ENCODE data around the gene DGKH. TPM values are rescaled to one million over a fixed set of nuclear protein-coding genes. Genes with fewer than 3 reads are reported as not detected.
"Not testable (repeated sequence)": the region's sequence is repeated elsewhere in the genome, so short reads cannot be mapped to it uniquely, and the experiment has no call there.

The DGKH gene
- polyA plus RNA-seq, 3 donors: 4.7 to 6.2 (median 5.7) TPM

DNA sequence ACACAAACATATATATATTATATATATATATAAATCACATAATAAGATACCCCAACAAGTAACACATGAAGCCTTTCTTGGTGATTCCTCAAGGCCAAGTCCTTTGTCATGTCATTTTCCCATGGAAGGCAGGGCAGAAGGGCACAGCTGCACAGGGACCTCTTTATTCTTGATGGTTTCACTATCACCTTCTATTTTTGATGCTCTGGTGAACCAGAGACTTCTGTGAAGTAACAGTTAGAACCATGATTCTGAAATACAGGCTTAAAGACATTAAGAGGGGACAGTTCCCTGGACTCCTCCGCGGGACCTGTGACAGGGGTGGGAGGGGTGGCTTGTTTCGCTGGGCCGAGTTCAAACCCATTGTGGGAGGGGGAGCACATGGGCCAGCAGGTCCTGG is 104.0 kb downstream of the DGKH start:
- DNase-seq (ENCODE audit: low read depth in 3 of 3, low spot score in 2 of 3): no peak

DNA sequence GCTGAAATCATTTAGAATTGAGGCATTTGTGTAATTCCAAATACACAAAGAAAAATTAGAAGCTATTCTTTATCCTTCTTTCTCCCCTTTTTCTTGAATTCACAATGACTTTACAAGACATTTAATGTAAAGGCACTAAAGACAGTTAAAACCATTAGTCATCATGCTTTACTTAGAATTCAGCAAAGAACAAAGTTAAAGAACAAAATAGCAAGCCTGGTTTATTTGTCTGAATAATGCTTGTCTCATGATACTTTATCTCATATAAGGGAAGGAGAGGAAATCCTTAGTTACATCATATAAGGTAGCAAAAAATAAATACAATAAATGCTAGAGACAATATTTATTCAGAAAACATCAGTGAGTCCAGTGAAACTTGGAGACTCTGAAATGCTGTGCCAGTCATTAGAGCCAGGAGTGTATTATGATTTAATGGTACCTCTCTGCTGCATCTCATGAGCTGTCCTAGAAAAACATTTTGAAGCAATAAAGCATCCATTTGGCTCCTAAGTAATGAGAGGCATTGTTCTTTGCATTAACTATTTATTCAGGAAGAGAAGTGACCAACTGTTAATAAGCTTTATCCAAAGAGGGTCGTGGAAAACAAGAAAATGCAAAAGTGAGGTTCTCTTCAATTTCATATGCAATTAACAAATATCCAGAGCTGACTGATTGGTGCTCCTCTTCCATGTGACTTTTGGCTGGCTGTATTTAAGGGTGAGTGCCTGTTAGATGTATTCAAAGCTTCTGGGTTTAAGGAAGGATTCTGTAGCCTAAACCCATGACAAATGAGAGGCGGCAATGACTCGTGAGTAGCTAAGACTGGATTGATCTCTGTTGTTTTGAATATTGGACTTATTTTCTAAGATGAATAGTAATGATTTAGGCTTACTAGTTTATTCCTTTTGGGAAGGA is 105.0 kb downstream of the DGKH start:
- no peak for DNase-seq (ENCODE audit: low read depth in 3 of 3, low spot score in 2 of 3)

DNA sequence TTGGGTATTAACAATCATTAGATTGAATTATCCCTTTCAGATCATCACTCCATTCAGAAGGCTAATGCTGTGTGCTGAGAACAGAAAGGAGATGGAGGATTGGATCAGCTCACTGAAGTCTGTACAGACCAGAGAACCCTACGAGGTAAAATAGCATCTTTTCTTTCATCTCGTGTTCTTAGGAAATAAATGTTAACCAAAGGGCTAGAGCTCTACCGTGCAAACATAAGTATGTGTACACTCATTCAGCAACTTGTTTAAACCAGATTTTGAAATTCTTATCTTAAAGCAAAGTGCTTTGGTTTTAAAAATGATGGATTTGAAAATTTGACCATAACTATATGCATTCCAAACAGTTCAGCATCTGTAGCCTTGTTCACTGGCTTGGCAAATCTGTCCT is 106.8 kb downstream of the DGKH start:
- no peak for DNase-seq (ENCODE audit: low read depth in 3 of 3, low spot score in 2 of 3)

DNA sequence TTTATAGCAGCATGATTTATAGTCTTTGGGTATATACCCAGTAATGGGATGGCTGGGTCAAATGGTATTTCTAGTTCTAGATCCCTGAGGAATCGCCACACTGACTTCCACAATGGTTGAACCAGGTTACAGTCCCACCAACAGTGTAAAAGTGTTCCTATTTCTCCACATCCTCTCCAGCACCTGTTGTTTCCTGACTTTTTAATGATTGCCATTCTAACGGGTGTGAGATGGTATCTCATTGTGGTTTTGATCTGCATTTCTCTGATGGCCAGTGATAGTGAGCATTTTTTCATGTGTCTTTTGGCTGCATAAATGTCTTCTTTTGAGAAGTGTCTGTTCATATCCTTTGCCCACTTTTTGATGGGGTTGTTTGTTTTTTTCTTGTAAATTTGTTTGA is 114.9 kb downstream of the DGKH start:
- not testable (repeated sequence) for DNase-seq (ENCODE audit: low read depth in 3 of 3, low spot score in 2 of 3)

DNA sequence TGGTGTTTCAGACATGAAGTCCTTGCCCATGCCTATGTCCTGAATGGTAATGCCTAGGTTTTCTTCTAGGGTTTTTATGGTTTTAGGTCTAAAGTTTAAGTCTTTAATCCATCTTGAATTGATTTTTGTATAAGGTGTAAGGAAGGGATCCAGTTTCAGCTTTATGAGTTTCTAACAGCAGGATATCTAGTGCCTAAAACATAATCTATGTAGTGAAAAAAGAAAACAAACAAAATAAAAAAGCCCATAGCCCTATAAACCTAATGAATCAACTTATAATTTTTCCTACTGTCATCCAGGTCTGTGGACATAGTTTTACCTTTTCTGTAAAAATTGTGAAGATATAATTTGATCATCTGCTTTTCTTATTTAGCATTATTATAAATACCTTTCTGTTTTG is 115.5 kb downstream of the DGKH start:
- DNase-seq (ENCODE audit: low read depth in 3 of 3, low spot score in 2 of 3): not testable (repeated sequence)

DNA sequence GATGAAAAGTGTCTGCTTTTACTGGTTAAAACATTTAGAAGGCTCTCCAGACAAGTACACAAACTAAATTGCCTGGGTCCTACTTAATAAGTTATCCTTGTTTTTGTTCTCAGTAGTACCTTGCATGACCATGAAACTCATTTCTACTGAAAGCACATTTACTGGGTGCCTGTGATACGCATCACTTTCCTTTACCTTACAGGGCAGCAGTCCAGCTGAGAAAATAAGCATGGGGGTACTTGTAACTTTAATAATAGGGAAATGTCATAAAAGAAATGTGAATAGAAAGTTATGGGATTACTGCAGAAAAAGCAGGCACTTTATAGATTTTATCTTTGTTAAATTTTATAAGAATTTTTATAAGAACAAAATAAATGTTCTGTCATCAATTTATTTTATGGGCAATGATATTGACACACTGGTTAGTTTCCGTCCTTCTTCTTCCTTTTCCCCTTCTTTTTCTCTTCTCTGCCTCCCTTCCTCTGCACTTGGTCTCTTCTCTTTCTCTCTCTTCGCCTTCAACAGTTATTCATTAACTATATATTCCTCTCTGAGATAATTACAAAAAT is 116.2 kb downstream of the DGKH start:
- no peak for DNase-seq (ENCODE audit: low read depth in 3 of 3, low spot score in 2 of 3)

DNA sequence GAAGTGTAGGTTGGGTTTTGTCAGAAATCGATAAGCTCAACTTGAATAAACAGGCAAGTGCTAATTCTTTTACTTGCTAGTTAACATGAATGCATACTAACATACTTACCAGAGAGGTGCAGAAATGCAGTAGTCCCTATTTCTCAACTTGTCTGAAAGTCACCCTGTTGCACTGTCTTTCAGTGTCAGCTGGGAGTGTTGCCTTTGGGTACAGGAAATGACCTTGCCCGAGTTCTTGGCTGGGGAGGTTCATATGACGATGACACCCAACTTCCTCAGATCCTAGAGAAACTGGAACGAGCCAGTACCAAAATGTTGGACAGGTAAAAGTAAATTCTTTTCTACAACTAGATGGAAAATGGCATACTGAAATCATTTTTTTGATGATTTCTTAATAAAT is 120.0 kb downstream of the DGKH start:
- DNase-seq (ENCODE audit: low read depth in 3 of 3, low spot score in 2 of 3): no peak

DNA sequence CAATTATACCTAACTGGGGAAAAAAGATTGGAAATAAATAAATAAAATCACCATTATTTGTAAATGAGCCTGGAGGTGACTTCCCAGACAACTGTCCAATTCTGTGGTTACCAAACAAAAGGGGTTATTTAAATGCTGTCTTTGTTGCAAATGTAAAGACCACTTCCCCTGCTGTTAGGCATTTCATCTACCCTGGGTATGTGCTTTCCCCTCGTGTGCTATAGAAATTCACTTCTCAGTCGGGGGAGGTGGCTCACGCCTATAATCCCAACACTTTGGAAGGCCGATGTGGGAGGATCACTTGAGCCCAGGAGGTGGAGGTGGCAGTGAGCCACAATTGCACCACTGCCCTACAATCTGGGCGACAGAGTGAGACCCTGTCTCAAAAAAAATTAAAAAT is 121.6 kb downstream of the DGKH start:
- DNase-seq (ENCODE audit: low read depth in 3 of 3, low spot score in 2 of 3): no peak

DNA sequence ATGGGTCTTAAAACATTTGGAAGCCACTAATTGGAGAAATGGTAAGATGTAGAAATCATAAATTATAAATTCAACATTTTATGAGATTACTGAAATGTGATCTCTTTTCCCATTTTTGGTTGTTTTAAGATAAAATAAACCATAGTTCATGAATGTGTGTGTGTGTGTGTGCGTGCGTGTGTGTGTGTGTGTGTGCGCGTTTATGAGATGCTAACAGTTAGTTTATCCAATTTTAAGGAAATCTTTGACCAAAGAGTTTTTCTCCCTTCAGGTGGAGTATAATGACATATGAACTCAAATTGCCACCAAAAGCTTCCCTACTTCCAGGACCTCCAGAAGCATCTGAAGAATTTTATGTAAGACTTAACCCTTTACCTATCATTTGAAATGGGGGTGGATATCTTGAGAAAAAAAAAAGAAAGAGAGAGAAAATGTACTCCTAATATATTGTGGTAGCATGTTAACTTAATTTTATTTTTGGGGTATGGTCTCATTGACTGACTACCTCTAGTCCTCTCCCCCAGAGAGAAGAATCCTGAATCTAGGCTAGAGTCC is 125.4 kb downstream of the DGKH start:
- no peak for DNase-seq (ENCODE audit: low read depth in 3 of 3, low spot score in 2 of 3)

DNA sequence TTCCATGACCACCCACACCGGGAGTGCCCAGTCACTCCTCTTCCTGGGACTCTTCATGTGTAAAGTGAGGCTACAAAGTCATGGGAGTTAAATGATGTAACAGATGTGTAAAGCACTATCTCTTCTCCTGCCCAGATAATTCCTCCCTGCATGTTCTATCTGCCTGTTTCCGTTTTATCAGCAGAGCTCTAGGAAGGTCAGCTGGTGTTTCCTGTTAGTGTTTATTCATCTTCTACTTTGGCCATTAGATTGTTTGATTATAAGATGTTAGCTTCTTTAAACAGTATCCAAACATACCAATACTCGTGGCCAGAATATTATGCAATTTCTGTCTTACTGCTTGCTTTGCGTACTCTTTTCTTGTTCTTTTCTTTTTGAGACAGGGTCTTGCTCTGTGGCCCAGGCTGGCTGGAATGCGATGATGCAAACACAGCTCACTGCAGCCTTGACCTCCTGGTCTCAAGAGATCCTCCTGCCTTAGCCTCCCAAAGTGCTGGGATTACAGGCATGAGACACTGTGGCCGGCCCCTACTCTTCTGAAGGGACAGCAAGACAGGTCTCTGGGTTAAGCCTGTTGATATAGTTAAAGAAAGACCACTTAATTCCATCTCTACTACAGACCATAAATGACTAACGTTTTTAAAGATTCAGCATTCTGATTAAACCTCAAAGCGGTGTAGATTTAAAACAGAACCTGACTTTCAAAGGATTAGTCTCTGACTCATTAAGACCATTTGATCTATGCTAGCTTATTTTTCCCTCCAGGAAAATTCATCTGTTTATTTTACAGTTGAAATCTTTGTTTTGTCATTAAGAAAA is 126.1 kb downstream of the DGKH start:
- DNase-seq (ENCODE audit: low read depth in 3 of 3, low spot score in 2 of 3): no peak

DNA sequence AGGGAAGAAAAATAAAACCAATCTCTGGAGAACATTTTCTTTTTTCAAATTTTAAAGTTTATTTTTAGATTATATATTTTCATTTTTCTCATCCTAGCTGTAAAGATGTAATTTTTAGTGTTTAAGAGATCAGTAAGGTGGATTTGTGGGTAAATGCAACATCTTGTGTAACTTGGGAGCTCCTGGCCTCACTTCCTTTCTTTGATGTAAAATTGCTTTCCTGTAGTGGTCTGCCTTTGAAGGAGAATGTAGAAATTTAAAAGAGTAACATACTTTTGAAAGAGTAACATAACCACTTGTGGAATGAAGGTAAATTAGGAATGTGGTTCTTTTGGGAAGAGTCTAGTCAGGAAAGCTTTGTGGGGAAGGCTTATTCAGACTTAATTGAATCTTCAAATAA is 127.8 kb downstream of the DGKH start:
- no peak for DNase-seq (ENCODE audit: low read depth in 3 of 3, low spot score in 2 of 3)

DNA sequence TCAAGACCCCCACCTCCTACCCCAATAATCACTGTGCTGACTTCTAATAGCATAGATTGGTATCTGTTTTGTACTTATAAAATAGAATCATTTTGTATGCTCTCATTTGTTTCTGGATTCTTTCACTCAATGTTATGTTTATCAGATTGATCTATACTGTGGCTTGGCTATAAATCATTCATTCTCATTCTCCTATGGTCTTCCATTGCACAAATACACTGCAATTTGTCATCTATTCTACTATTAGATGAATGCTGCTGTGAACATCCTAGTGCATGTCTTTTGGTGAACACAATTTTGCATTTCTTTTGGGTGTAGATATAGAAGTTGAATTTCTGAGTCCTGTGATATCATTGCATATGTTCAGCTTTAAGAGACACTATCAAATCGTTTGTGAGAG is 128.7 kb downstream of the DGKH start:
- no peak for DNase-seq (ENCODE audit: low read depth in 3 of 3, low spot score in 2 of 3)

DNA sequence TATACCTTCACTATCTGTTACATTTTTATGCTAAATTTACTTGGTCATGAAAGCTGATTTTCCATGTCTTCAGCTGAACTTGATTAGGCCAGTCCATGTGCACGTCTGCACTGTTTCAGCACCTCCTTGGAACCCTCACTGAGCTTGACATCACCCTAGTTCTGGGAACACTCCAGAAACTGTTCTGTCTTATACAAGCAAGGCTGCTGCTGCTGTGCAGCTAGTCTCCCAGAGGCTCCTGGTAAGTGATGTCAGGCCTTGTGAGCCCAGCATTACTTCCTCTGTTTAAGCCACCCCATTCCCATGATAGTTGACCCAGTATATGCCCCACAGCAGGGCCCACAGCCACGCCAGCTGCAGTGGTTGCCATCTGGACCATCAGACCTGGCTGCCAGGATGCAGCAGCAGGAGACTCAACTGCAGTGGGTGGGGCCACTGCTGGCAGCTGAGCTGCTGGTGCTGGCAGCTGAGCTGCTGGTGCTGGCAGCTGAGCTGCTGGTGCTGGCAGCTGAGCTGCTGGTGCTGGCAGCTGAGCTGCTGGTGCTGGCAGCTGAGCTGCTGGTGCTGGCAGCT is 133.0 kb downstream of the DGKH start:
- DNase-seq (ENCODE audit: low read depth in 3 of 3, low spot score in 2 of 3): no peak

DNA sequence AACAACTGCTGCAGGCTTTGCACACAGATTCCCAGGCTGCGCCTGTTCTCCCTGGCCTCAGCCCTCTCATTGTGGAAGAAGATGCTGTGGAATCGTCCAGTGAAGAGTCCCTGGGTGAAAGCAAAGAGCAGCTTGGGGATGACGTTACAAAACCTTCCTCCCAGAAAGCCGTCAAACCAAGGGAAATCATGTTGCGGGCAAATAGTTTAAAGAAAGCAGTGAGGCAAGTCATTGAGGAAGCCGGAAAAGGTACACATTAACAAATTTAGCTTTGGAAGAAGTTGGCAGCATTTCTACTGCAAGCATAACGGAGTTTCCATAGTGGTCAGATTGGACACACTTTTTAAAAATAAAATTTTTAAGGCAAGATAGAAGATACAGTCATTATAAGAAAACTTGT is 140.6 kb downstream of the DGKH start:
- DNase-seq (ENCODE audit: low read depth in 3 of 3, low spot score in 2 of 3): no peak

DNA sequence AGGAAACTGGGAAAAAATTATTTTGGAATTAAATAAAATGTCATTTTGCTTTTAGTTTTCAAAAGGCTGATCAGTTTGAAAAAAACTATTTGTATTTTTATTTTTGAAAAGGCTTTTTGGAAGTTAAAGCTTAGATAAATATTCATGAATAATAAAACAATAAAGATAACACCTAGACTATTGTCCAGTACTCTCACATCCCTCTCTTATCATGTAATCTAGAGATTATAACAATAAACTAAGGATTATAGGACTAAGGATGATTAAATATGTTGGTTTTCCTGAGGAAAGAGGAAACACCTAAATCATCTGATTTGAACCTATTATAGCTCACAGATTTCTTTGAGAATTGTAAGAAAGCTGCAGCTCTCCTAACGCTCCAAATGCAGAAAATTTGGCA is 142.1 kb downstream of the DGKH start:
- DNase-seq (ENCODE audit: low read depth in 3 of 3, low spot score in 2 of 3): no peak

DNA sequence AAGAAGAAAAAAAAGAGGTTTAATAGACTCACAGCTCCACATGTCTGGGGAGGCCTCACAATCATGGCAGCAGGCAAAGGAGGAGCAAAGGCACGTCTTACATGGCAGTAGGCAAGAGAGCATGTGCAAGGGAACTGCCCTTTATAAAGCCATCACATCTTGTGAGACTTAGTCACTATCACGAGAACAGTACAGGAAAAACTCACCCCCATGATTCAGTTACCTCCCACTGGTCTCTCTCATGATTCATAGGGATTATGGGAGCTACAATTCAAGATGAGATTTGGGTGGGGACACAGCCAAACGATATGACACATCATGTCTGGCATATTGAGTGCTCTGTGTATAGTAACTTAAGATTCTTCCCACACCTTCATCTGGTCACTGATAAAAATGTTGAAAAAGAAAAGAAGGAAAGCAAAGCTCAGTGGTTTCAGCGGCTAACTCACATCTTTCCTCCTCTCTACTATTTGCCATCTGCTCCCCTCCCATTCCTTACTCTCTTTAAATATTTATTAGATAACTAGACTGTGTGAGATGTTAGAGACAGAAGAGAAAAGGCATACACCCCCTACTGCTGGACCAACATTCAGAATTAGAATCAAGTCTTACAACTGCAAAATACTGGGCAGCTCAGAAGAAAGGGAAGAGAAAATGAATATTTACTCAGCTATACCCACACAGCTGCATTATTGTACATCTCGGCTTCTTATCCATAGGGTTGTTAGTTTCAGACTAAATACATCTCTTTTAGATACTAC is 163.4 kb downstream of the DGKH start:
- no peak for DNase-seq (ENCODE audit: low read depth in 3 of 3, low spot score in 2 of 3)

DNA sequence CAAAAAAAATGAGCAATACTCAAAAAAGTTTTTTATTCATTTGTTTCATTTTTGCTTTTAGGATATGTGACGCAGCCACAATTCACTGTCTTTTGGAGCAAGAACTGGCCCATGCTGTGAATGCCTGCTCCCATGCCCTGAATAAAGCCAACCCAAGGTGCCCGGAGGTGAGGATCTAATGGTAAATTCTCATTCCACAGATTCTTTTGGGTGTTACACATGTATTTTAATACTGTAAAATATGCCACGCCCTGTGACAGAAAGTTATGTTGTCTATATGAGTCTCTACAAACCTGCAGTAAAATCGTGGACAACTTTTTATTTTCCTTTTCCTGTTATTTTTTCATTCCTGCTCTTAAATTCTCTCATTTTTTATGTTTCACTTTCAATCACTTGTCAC is 166.0 kb downstream of the DGKH start:
- DNase-seq (ENCODE audit: low read depth in 3 of 3, low spot score in 2 of 3): no peak

DNA sequence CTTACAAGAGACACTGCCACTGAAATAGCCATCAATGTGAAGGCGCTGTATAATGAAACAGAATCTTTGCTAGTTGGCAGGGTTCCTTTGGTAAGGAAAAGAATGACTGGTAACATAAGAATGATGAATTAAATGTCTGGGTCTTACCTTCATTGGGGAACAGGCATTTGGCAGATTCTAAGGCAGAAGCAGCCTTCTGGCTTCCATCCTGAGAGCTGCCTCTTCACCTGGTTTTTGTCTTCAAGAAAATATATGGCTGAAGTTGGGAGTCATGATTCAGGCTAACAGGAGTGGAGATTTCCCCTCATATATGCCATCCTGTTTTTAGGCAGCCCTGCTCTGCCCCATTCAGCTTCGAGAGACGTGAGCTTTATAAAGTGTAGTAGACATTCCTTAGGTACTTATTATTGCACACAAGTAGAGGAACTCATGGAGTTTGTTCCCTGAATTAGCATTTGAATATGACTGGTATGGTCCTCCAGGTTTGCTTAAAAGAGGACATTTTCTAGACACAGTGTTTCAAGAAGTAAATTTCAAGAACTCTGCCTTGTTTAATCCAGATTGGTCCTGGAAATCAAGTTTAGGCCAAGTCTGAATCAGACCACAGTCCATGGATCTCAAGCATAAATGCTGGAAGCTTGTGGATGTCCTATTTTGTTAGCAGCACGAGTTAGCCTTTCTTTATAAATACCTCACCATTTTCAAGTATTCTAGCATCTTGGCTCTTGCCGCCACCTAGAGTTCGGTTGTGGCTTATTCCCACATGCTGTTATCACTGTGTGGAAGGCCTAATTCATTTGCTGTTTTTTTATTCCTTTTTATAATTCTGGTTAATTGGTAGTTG is 167.4 kb downstream of the DGKH start:
- peak in 1 of 3 donors; percentile 27 for DNase-seq (ENCODE audit: low read depth in 3 of 3, low spot score in 2 of 3)

DNA sequence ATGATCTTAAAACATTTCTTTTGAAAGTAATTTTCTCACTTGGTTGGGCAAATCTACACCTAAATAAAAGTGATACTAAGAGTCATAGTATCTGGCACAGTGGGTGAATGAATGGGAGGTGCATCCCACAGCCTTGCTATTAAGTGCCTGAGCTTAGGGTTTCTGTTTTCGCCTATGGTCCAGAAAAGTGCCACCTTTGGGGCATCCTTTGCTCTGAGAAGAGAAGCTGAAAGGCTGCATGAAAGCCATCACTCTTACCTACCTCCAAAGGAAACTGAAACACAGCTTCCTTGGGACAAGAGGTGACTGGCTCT is 167.9 kb downstream of the DGKH start:
- DNase-seq (ENCODE audit: low read depth in 3 of 3, low spot score in 2 of 3): no peak

All from right renal cortex interstitium (tissue), 3 donors.